H1 (cell line): ENCODE data around the gene RNF157. TPM values are rescaled to one million over a fixed set of nuclear protein-coding genes. Genes with fewer than 3 reads are reported as not detected.

Experiments used
- CTCF ChIA-PET: fragments of 300-600 bp; sonication (Branson Sonifier 250); formaldehyde crosslinking; loops from one replicate; lab custom pipeline; 2021; ENCODE audit not compliant: partially characterized antibody; lab: Charles Lee
- POLR2A ChIA-PET: fragments of 300-600 bp; sonication (Branson Sonifier 250); formaldehyde crosslinking; loops from one replicate; lab custom pipeline; 2021; ENCODE audit warnings: inconsistent platforms; ENCODE audit not compliant: partially characterized antibody; lab: Charles Lee
- DNase-seq, 2 experiments: peaks; one replicate each; pipeline versions ENCODE4 v3.0.0 to v3.0.0-alpha.2; 2010 to 2022; ENCODE audit warnings: low spot score in 2 of 2, low read depth in 1 of 2, mixed read lengths in 1 of 2
- FAIRE-seq: peaks from 2 replicates; lab custom pipeline; 2011; peaks lifted over from hg19 to GRCh38; lab: Jason Lieb, UNC
- H2AFZ ChIP-seq: 2 replicates; pipeline ENCODE4 v1.8.1; 2012; ENCODE audit warnings: low read length, inconsistent platforms
- H2AK5ac ChIP-seq: 2 replicates; pipeline ENCODE4 v1.6.1; 2013; ENCODE audit warnings: low read depth, low read length
- H2BK120ac ChIP-seq: replicated peaks from 2 replicates; pipeline ENCODE3; 2013; ENCODE audit warnings: low read depth, low read length, inconsistent platforms
- H2BK12ac ChIP-seq: 2 replicates; pipeline ENCODE4 v1.6.1; 2013; ENCODE audit warnings: low read depth, low read length
- H2BK15ac ChIP-seq: 2 replicates; pipeline ENCODE4 v1.6.1; 2013; ENCODE audit warnings: low read length
- H2BK20ac ChIP-seq: 2 replicates; pipeline ENCODE4 v1.6.1; 2013; ENCODE audit warnings: low read length
- H2BK5ac ChIP-seq: 2 replicates; pipeline ENCODE4 v1.6.1; 2013; ENCODE audit warnings: low read depth, low read length
- H3K14ac ChIP-seq: 2 replicates; pipeline ENCODE4 v1.6.1; 2013; ENCODE audit warnings: inconsistent platforms; ENCODE audit not compliant: insufficient read length
- H3K18ac ChIP-seq: 2 replicates; pipeline ENCODE4 v1.6.1; 2013; ENCODE audit warnings: low read length; ENCODE audit errors: extremely low read depth
- H3K23ac ChIP-seq: 2 replicates; pipeline ENCODE4 v1.6.1; 2013; ENCODE audit warnings: inconsistent platforms; ENCODE audit not compliant: insufficient read length
- H3K23me2 ChIP-seq: 2 replicates; pipeline ENCODE4 v1.6.1; 2013; ENCODE audit warnings: low read depth, low read length
- H3K27ac ChIP-seq: 2 replicates; pipeline ENCODE4 v1.6.1; 2011; ENCODE audit warnings: low read depth, low read length, inconsistent platforms
- H3K27me3 ChIP-seq, 4 experiments: replicated peaks in 1 of 4; 1 replicate in 1 of 4; 2 replicates in 3 of 4; pipeline versions ENCODE4 v1.6.1 to v1.8.1; 2011 to 2013; ENCODE audit warnings: low read length in 3 of 4, mild to moderate bottlenecking in 3 of 4, inconsistent platforms in 2 of 4, mixed read lengths in 2 of 4, moderate library complexity in 1 of 4; ENCODE audit not compliant: control insufficient read depth in 3 of 4, insufficient read depth in 3 of 4; ENCODE audit errors: extremely low read depth in 1 of 4
- H3K36me3 ChIP-seq, 4 experiments: 2 replicates each; pipeline versions ENCODE4 v1.6.1 to v1.8.1; 2011 to 2013; ENCODE audit warnings: mild to moderate bottlenecking in 4 of 4, low read length in 3 of 4, moderate library complexity in 2 of 4, control low read depth in 1 of 4, inconsistent platforms in 1 of 4; ENCODE audit not compliant: insufficient read depth in 4 of 4, control insufficient read depth in 2 of 4
- H3K4ac ChIP-seq: replicated peaks from 2 replicates; pipeline ENCODE3; 2013; ENCODE audit warnings: low read length, low read depth, mixed read lengths, inconsistent platforms; ENCODE audit not compliant: insufficient read length
- H3K4me1 ChIP-seq, 4 experiments: replicated peaks in 1 of 4; 1 replicate in 1 of 4; 2 replicates in 3 of 4; pipeline versions ENCODE4 v1.6.1 to v1.8.1; 2011 to 2013; ENCODE audit warnings: low read length in 3 of 4, inconsistent platforms in 2 of 4, mixed read lengths in 1 of 4; ENCODE audit not compliant: insufficient read depth in 4 of 4, control insufficient read depth in 3 of 4
- H3K4me2 ChIP-seq, 2 experiments: 2 replicates each; pipeline versions ENCODE4 v1.6.1 to v1.8.1; 2011 to 2013; ENCODE audit warnings: low read depth in 2 of 2, low read length in 2 of 2, control low read depth in 1 of 2, inconsistent platforms in 1 of 2, mild to moderate bottlenecking in 1 of 2; ENCODE audit not compliant: insufficient read depth in 1 of 2
- H3K4me3 ChIP-seq, 4 experiments: fragments of 200-600, 300-600 bp in 1 of 4; sonication (generic), shearing (Covaris generic), sonication (Bioruptor Twin) in 1 of 4; 2 replicates each; pipeline versions ENCODE4 v1.5.1 to v1.8.1; 2011 to 2016; ENCODE audit warnings: low read length in 4 of 4, low read depth in 3 of 4, control low read depth in 2 of 4, inconsistent platforms in 2 of 4, mild to moderate bottlenecking in 2 of 4, mixed read lengths in 1 of 4, moderate library complexity in 1 of 4; ENCODE audit not compliant: insufficient read depth in 2 of 4; ENCODE audit errors: extremely low read depth in 1 of 4
- H3K56ac ChIP-seq: replicated peaks from 2 replicates; pipeline ENCODE3; 2013; ENCODE audit warnings: low read depth, mild to moderate bottlenecking, mixed read lengths, low read length, inconsistent platforms; ENCODE audit not compliant: insufficient read length
- H3K79me1 ChIP-seq: 2 replicates; pipeline ENCODE4 v1.6.1; 2013; ENCODE audit warnings: low read depth, low read length, control low read depth
- H3K79me2 ChIP-seq, 2 experiments: 2 replicates each; pipeline versions ENCODE4 v1.6.1 to v1.8.1; 2012 to 2013; ENCODE audit warnings: low read length in 2 of 2, mild to moderate bottlenecking in 2 of 2, inconsistent platforms in 1 of 2; ENCODE audit not compliant: insufficient read depth in 2 of 2, control insufficient read depth in 1 of 2
- H3K9ac ChIP-seq, 4 experiments: replicated peaks in 1 of 4; 1 replicate in 1 of 4; 2 replicates in 3 of 4; pipeline versions ENCODE4 v1.6.1 to v1.8.1; 2011 to 2013; ENCODE audit warnings: low read depth in 3 of 4, low read length in 3 of 4, control low read depth in 2 of 4, mild to moderate bottlenecking in 2 of 4, moderate library complexity in 2 of 4, inconsistent platforms in 1 of 4; ENCODE audit errors: extremely low read depth in 1 of 4
- H3K9me3 ChIP-seq, 2 experiments: 2 replicates each; pipeline versions ENCODE4 v1.6.1 to v1.8.1; 2012 to 2013; ENCODE audit warnings: mild to moderate bottlenecking in 2 of 2, moderate library complexity in 2 of 2, control low read depth in 1 of 2, inconsistent platforms in 1 of 2, low read depth in 1 of 2, low read length in 1 of 2, mixed read lengths in 1 of 2; ENCODE audit not compliant: insufficient read depth in 2 of 2
- H4K20me1 ChIP-seq, 2 experiments: replicated peaks in 1 of 2; 2 replicates each; pipeline versions ENCODE3 to v1.8.1; 2011 to 2013; ENCODE audit warnings: inconsistent platforms in 2 of 2, low read length in 2 of 2, mild to moderate bottlenecking in 1 of 2; ENCODE audit not compliant: insufficient read depth in 2 of 2, control insufficient read depth in 1 of 2
- H4K5ac ChIP-seq: 2 replicates; pipeline ENCODE4 v1.6.1; 2013; ENCODE audit warnings: low read length, low read depth, mixed read lengths, inconsistent platforms; ENCODE audit not compliant: insufficient read length
- H4K8ac ChIP-seq: 2 replicates; pipeline ENCODE4 v1.8.0; 2013; ENCODE audit warnings: mild to moderate bottlenecking, moderate library complexity, low read length, inconsistent platforms; ENCODE audit not compliant: insufficient read depth; ENCODE audit errors: extremely low read depth
- H4K91ac ChIP-seq: replicated peaks from 2 replicates; pipeline ENCODE3; 2013; ENCODE audit warnings: low read length, mixed read lengths, inconsistent platforms; ENCODE audit not compliant: insufficient read length
- ASH2L ChIP-seq: fragments of 200-600, 300-600 bp; sonication (generic); IDR thresholded peaks from one replicate; pipeline ENCODE4 v1.7.1; 2017; ENCODE audit warnings: low read length
- KDM1A ChIP-seq: fragments of 200-600, 300-600 bp; sonication (generic); IDR thresholded peaks from 2 replicates; pipeline ENCODE4 v1.7.1; 2016; ENCODE audit warnings: mild to moderate bottlenecking, low read length, borderline replicate concordance
- NRF1 ChIP-seq: IDR thresholded peaks from 2 replicates; pipeline ENCODE4 v1.6.1; 2011; ENCODE audit warnings: mild to moderate bottlenecking, low read depth, low read length, improper control_type of control experiment
- POLR2AphosphoS5 ChIP-seq: IDR thresholded peaks from 2 replicates; pipeline ENCODE4 v1.6.1; 2011; ENCODE audit warnings: low read depth, low read length
- TCF12 ChIP-seq: IDR thresholded peaks from 2 replicates; pipeline ENCODE4 v1.6.1; 2011; ENCODE audit warnings: low read depth, mild to moderate bottlenecking, low read length
- WGBS, 2 experiments: shearing (Covaris generic) in 1 of 2; methylation state at CpG; one replicate each; pipeline versions ENCODE4 v1.1.6 to v1.1.7; 2013 to 2015; ENCODE audit warnings: low lambda C conversion rate in 2 of 2, mixed read lengths in 2 of 2, inconsistent platforms in 1 of 2, low coverage in 1 of 2, missing lambda C conversion rate in 1 of 2; ENCODE audit not compliant: insufficient replicate concordance in 2 of 2, insufficient coverage in 1 of 2, insufficient read length in 1 of 2; ENCODE audit errors: extremely low coverage in 1 of 2, missing lambda C conversion rate in 1 of 2; 5-methylcytosine and 5-hydroxymethylcytosine counted together
- polyA plus RNA-seq, 7 experiments: library from polyadenylated mRNA; depleted of rRNA in 3 of 7; stranded (reverse) in 5 of 7; unstranded in 2 of 7; fragments of >200 nt in 5 of 7; fragments of 200-250 nt in 2 of 7; gene quantifications; 1 replicate in 5 of 7; 2 replicates in 1 of 7; 4 replicates in 1 of 7; pipeline versions ENCODE4 v1.2.1 to v1.2.3, GENCODE V29; 2011 to 2013; ENCODE audit warnings: missing spikeins in 2 of 7, mixed read lengths in 2 of 7
- total RNA-seq: library from RNA; stranded (reverse); fragmentation: NEBNext Ultra II Directional; extraction: Animal tissue kit (Norgen Biotek cat#: 25700); gene quantifications from 2 replicates; pipeline ENCODE4 v1.2.1, GENCODE V29; 2021
- TF ChIP-seq, protein P1 (sequence below), 3 experiments: IDR thresholded peaks; 1 replicate in 2 of 3; 2 replicates in 1 of 3; pipeline versions ENCODE4 v1.5.1 to v1.6.1; 2011; ENCODE audit warnings: low read length in 3 of 3, mild to moderate bottlenecking in 3 of 3, inconsistent platforms in 2 of 3, low read depth in 1 of 3, moderate library complexity in 1 of 3; ENCODE audit not compliant: insufficient read depth in 1 of 3; ENCODE audit errors: control extremely low read depth in 1 of 3
- TF ChIP-seq, protein P2 (sequence below): IDR thresholded peaks from 2 replicates; pipeline ENCODE4 v1.6.1; 2012; ENCODE audit warnings: inconsistent platforms

Gene RNF157
- total and polyA plus RNA-seq, 2 of the 8 experiments (the other 6 are each of a cell fraction or from before 2014, with no cell fraction given), result 13.4 to 16.7 TPM

DNA sequence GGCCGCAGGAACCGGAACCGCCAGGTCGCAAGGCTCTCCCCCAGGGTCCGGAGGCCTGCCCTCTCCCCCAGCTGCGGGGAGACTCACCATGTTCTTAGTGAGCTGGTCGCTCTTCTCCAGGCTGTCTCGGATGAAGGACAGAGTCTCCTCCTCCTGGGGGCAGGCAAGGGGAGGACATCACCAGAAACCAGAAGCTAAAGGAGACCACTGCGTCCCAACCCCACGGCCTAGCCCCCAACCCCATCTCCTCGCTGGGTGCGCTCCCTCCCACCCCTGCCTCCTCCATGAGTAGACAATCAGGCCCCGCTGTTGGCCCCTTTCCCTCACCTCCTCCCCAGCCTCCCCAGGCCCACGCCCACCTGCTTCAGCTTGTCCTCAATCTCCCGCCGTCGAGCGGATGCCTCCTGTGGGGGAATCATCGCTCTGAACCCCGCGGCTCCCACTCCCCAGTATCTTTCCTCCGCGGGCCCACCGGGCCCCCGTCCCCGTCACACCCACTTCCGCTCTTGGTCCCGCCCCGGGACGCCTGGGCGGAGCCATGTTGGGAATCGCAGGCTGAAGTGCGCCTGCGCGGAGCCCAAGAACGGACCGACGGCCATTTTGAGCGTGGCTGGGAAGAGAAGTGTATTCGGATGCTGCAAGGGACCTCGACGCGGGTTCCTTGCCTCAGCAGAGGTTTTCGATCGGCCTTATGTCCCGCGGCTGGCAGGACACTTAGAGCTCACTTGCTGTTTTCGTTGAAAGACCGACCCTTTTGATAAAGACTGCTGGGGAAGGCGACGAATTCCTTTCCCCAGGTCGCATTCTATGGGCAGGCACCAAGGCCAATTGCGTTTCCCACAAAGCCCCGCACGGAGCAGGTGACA, 136.8 kb downstream of the RNF157 start, which contains the start of gene EXOC7:
TSS of gene EXOC7 (minus strand) at position 514 of the 866 bp plus-strand sequence. CDS start at position 419, 95 bp downstream.
- Histone ChIP-seq H2BK15ac (peak within 1 kb of the TSS; percentile 85; the same call in 1 of the 2 replicates), H4K5ac (peak within 1 kb of the TSS; percentile 75), H3K14ac (no peak within 1 kb of the TSS), H3K9me3 (no peaks in the 10 kb centered on the region), H2BK20ac (no peak within 1 kb of the TSS), H4K8ac (peak within 1 kb of the TSS; percentile 96), H3K79me1 (peaks cover 8% of the 10 kb centered on the region), H3K27me3 (no peaks in the 10 kb centered on the region), H4K91ac (peak within 1 kb of the TSS; percentile 32), H3K36me3 (peaks cover 8 to 28% (median 12%) of the 10 kb centered on the region in 4 experiments), H3K27ac (peak within 1 kb of the TSS; percentile 78), H3K23me2 (peaks cover 9% of the 10 kb centered on the region; the same call in 1 of the 2 replicates), H3K23ac (no peak within 1 kb of the TSS), H3K56ac (peak within 1 kb of the TSS; percentile 3), H2BK12ac (0 out of 2 replicates have a peak within 1 kb of the TSS, but pooled peaks have one; percentile 87), H3K79me2 (peaks cover 5 to 8% of the 10 kb centered on the region in 2 experiments; a peak in 3 of 4 replicates), H2AFZ (peak within 1 kb of the TSS; percentile 63; the same call in 1 of the 2 replicates), H3K4me1 (peaks cover 6 to 16% (median 9%) of the 10 kb centered on the region in 4 experiments; a peak in 6 of 7 replicates), H3K18ac (peak within 1 kb of the TSS; percentile 99), H2BK120ac (no peak within 1 kb of the TSS), H4K20me1 (no peaks in the 10 kb centered on the region), H3K9ac (peak within 1 kb of the TSS; percentile 38 to 85 (median 71)), H3K4me3 (peak within 1 kb of the TSS; percentile 53 to 81 (median 73)), H3K4ac (peak within 1 kb of the TSS; percentile 97), H2BK5ac (peak within 1 kb of the TSS; percentile 86), H2AK5ac (peak within 1 kb of the TSS; percentile 3; the same call in 1 of the 2 replicates), H3K4me2 (peak within 1 kb of the TSS; percentile 78 to 97)
- CTCF ChIA-PET, result interaction anchor here (0.8 to 41.5 kb wide), 19 partner anchors 10 to 326 kb away, joined by 3 to 778 read pairs (median 4); partner anchors contain the start of genes FOXJ1 and GALR2
- 11% methylated on average over 44 of the region's 55 CpGs; no CpG with 5 or more reads in 1 of the 2 experiments for WGBS, 2 experiments
- DNase-seq (peak; percentile 73 to 98), FAIRE-seq (no peak)
- POLR2A ChIA-PET, result interaction anchor here (0.7 to 4.6 kb wide), 22 partner anchors 7 to 209 kb away, joined by 3 to 23 read pairs (median 4); partner anchors contain the start of genes CDK3, GALR2, MRPL38 and SRP68
- TF ChIP-seq TCF12, result no peak
- peak; percentile 64 for TF ChIP-seq ASH2L
- TF ChIP-seq, protein P1, sequence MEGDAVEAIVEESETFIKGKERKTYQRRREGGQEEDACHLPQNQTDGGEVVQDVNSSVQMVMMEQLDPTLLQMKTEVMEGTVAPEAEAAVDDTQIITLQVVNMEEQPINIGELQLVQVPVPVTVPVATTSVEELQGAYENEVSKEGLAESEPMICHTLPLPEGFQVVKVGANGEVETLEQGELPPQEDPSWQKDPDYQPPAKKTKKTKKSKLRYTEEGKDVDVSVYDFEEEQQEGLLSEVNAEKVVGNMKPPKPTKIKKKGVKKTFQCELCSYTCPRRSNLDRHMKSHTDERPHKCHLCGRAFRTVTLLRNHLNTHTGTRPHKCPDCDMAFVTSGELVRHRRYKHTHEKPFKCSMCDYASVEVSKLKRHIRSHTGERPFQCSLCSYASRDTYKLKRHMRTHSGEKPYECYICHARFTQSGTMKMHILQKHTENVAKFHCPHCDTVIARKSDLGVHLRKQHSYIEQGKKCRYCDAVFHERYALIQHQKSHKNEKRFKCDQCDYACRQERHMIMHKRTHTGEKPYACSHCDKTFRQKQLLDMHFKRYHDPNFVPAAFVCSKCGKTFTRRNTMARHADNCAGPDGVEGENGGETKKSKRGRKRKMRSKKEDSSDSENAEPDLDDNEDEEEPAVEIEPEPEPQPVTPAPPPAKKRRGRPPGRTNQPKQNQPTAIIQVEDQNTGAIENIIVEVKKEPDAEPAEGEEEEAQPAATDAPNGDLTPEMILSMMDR (IDR thresholded peaks at IDR 0.05; ENCODE audit: control extremely low read depth in 1 of 3, insufficient read depth in 1 of 3, low read depth in 1 of 3, low read length in 3 of 3), result no peak
- 0 out of 2 replicates have a peak, but pooled peaks have one; percentile 46 for TF ChIP-seq NRF1
- TF ChIP-seq, protein P2, sequence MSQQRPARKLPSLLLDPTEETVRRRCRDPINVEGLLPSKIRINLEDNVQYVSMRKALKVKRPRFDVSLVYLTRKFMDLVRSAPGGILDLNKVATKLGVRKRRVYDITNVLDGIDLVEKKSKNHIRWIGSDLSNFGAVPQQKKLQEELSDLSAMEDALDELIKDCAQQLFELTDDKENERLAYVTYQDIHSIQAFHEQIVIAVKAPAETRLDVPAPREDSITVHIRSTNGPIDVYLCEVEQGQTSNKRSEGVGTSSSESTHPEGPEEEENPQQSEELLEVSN, result peak; percentile 58
- no peak for TF ChIP-seq KDM1A
- peak; percentile 90 for TF ChIP-seq POLR2AphosphoS5
